Occipital lobe (tissue), 2 donors: ENCODE data around the gene TMEM271. TPM values are rescaled to one million over a fixed set of nuclear protein-coding genes. Genes with fewer than 3 reads are reported as not detected.

Experiments used
- DNase-seq: peaks from one replicate; lab custom pipeline; 2025; lab: John Stamatoyannopoulos, UW
- total RNA-seq: library from RNA; depleted of rRNA; stranded (reverse); fragments of >200 nt; gene quantifications from one replicate; pipeline ENCODE4 v1.2.3, GENCODE V29; 2014

TMEM271 gene
- total RNA-seq, 1 donor from 2014 or later = 23.6 TPM

- no peak for DNase-seq
These were observed 42.0 kb downstream of the TMEM271 start for GRCh38 chr4:534101-534575.

- DNase-seq = no peak
These were observed 42.6 kb downstream of the TMEM271 start for GRCh38 chr4:533318-534100.

- DNase-seq = no peak
These were observed 43.3 kb downstream of the TMEM271 start for GRCh38 chr4:532588-533317.

- DNase-seq = no peak
These were observed 44.2 kb downstream of the TMEM271 start for GRCh38 chr4:531721-532565.

- no peak for DNase-seq
These were observed 45.0 kb downstream of the TMEM271 start for GRCh38 chr4:531076-531475.

- no peak for DNase-seq
These were observed 45.9 kb downstream of the TMEM271 start for GRCh38 chr4:530017-530781.

GRCh38 chr4:529563-529962 lies 46.5 kb downstream of the TMEM271 start:
- DNase-seq = no peak

- no peak for DNase-seq
These were observed 47.3 kb downstream of the TMEM271 start for GRCh38 chr4:528835-529234.

- no peak for DNase-seq
These were observed 47.8 kb downstream of the TMEM271 start for GRCh38 chr4:528296-528695.

- no peak for DNase-seq
These were observed 49.1 kb downstream of the TMEM271 start for GRCh38 chr4:526971-527460.

GRCh38 chr4:526189-526909 lies 49.7 kb downstream of the TMEM271 start:
- no peak for DNase-seq

- DNase-seq = no peak
These were observed 50.4 kb downstream of the TMEM271 start for GRCh38 chr4:525660-526059.

- no peak for DNase-seq
These were observed 51.9 kb downstream of the TMEM271 start for GRCh38 chr4:524196-524595.

Other genes starting within 250 kb of the TMEM271 start
- 80.8 TPM for gene ZNF141, start 238.5 kb downstream of the TMEM271 start, total RNA-seq
- 56.5 TPM for gene ZNF721, start 77.1 kb downstream of the TMEM271 start, total RNA-seq
- gene PIGG, start 77.1 kb downstream of the TMEM271 start, total RNA-seq = 32.0 TPM
- 5.6 TPM for gene PDE6B, start 49.3 kb upstream of the TMEM271 start, total RNA-seq
- gene ATP5ME, start 98.0 kb upstream of the TMEM271 start, total RNA-seq = 62.2 TPM
- gene MYL5, start 98.2 kb upstream of the TMEM271 start, total RNA-seq = 4.2 TPM
- gene SLC49A3, start 112.9 kb upstream of the TMEM271 start, total RNA-seq = 0.62 TPM
- gene PCGF3, start 129.5 kb upstream of the TMEM271 start, total RNA-seq = 82.7 TPM
- gene CPLX1, start 249.8 kb upstream of the TMEM271 start, total RNA-seq = 1.6 TPM